SHP77 treated with DMSO at 0.1 percent for 48 hours (cell line): ENCODE results near the gene IGF2R.
"Not testable (repeated sequence)": the region's sequence is repeated elsewhere in the genome, so short reads cannot be mapped to it uniquely, and the experiment has no call there.

Experiments
- DNase-seq: peaks from one replicate; lab custom pipeline; 2025; lab: John Stamatoyannopoulos, UW

Gene IGF2R

GRCh38 chr6:159953091-159953601 lies 15.7 kb upstream of the IGF2R start:
- DNase-seq = no peak

- no peak for DNase-seq
These were observed 12.9 kb upstream of the IGF2R start for GRCh38 chr6:159955945-159956361.

GRCh38 chr6:159957071-159957673 lies 11.7 kb upstream of the IGF2R start:
- no peak for DNase-seq

GRCh38 chr6:159959165-159959975 lies 9.5 kb upstream of the IGF2R start:
- no peak for DNase-seq

- DNase-seq = no peak
These were observed 8.9 kb upstream of the IGF2R start for GRCh38 chr6:159959976-159960384.

- no peak for DNase-seq
These were observed 8.4 kb upstream of the IGF2R start for GRCh38 chr6:159960485-159960884.

GRCh38 chr6:159961528-159961927 lies 7.4 kb upstream of the IGF2R start:
- DNase-seq = no peak

- DNase-seq = no peak
These were observed 5.8 kb upstream of the IGF2R start for GRCh38 chr6:159963111-159963510.

- DNase-seq = no peak
These were observed 4.8 kb upstream of the IGF2R start for GRCh38 chr6:159964046-159964445.

- DNase-seq = no peak
These were observed 2.5 kb upstream of the IGF2R start for GRCh38 chr6:159966339-159966738.

- DNase-seq = no peak
These were observed 1.9 kb upstream of the IGF2R start for GRCh38 chr6:159966981-159967380.

GRCh38 chr6:159967621-159968020 lies 1.3 kb upstream of the IGF2R start:
- not testable (repeated sequence) for DNase-seq

- DNase-seq = no peak
These were observed 476 bp downstream of the IGF2R start for GRCh38 chr6:159969204-159969912.

- peak; percentile 10 for DNase-seq
These were observed 1.0 kb downstream of the IGF2R start for GRCh38 chr6:159969921-159970320.

- DNase-seq = no peak
These were observed 1.8 kb downstream of the IGF2R start for GRCh38 chr6:159970659-159971063.

GRCh38 chr6:159971341-159972178 lies 2.7 kb downstream of the IGF2R start:
- DNase-seq = no peak

- DNase-seq = no peak
These were observed 3.8 kb downstream of the IGF2R start for GRCh38 chr6:159972506-159973268.

- DNase-seq = no peak
These were observed 4.5 kb downstream of the IGF2R start for GRCh38 chr6:159973406-159973805.

GRCh38 chr6:159973951-159974350 lies 5.1 kb downstream of the IGF2R start:
- peak; percentile 69 for DNase-seq

- no peak for DNase-seq
These were observed 6.0 kb downstream of the IGF2R start for GRCh38 chr6:159974932-159975331.

GRCh38 chr6:159976686-159977254 lies 7.9 kb downstream of the IGF2R start:
- DNase-seq = no peak
